Measurements from ENCODE around the gene PNPLA6.
"Not testable (repeated sequence)": the region's sequence is repeated elsewhere in the genome, so short reads cannot be mapped to it uniquely, and the experiment has no call there.

Gene PNPLA6

GRCh38 chr19:7575434-7576040 is 40.0 kb downstream of the PNPLA6 start:
- Histone ChIP-seq H3K9me3 (ENCODE audit: control insufficient read depth, insufficient read depth, low read length) (no peaks in the 10 kb centered on the region), H3K4me3 (ENCODE audit: low read length) (no peak overlapping the region), H3K36me3 (ENCODE audit: control insufficient read depth, low read length) (no peaks in the 10 kb centered on the region), H3F3A (ENCODE audit: control insufficient read depth, insufficient read depth) (no peaks in the 10 kb centered on the region), H3K79me2 (ENCODE audit: control insufficient read depth, low read length) (no peaks in the 10 kb centered on the region), H3K4me2 (ENCODE audit: low read length) (no peak overlapping the region), H3K9me2 (replicated peaks; ENCODE audit: control insufficient read depth, low read length) (no peaks in the 10 kb centered on the region), H3K27me3 (ENCODE audit: control insufficient read depth, low read length) (no peaks in the 10 kb centered on the region; the same call in 1 of the 2 replicates), H3K27ac (ENCODE audit: low read depth, low read length) (no peak overlapping the region), H3K4me1 (ENCODE audit: control insufficient read depth, low read length) (no peaks in the 10 kb centered on the region), H4K20me1 (ENCODE audit: control insufficient read depth, insufficient read depth, low read depth, low read length) (no peaks in the 10 kb centered on the region)
- no peak for TF ChIP-seq EZH2phosphoT487 (IDR thresholded peaks at IDR 0.05; ENCODE audit: borderline replicate concordance, low read length)
- TF ChIP-seq, protein P1, sequence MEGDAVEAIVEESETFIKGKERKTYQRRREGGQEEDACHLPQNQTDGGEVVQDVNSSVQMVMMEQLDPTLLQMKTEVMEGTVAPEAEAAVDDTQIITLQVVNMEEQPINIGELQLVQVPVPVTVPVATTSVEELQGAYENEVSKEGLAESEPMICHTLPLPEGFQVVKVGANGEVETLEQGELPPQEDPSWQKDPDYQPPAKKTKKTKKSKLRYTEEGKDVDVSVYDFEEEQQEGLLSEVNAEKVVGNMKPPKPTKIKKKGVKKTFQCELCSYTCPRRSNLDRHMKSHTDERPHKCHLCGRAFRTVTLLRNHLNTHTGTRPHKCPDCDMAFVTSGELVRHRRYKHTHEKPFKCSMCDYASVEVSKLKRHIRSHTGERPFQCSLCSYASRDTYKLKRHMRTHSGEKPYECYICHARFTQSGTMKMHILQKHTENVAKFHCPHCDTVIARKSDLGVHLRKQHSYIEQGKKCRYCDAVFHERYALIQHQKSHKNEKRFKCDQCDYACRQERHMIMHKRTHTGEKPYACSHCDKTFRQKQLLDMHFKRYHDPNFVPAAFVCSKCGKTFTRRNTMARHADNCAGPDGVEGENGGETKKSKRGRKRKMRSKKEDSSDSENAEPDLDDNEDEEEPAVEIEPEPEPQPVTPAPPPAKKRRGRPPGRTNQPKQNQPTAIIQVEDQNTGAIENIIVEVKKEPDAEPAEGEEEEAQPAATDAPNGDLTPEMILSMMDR (IDR thresholded peaks at IDR 0.05; ENCODE audit: low read depth, low read length, poor library complexity, severe bottlenecking) = no peak

GRCh38 chr19:7577422-7577821 is 41.9 kb downstream of the PNPLA6 start:
- not testable (repeated sequence) for H3F3A ChIP-seq (ENCODE audit: control insufficient read depth, insufficient read depth); H3K27ac ChIP-seq (ENCODE audit: low read depth, low read length); H3K9me3 ChIP-seq (ENCODE audit: control insufficient read depth, insufficient read depth, low read length); H3K79me2 ChIP-seq (ENCODE audit: control insufficient read depth, low read length); H3K4me3 ChIP-seq (ENCODE audit: low read length); H3K36me3 ChIP-seq (ENCODE audit: control insufficient read depth, low read length); H3K4me2 ChIP-seq (ENCODE audit: low read length); H3K9me2 ChIP-seq (replicated peaks; ENCODE audit: control insufficient read depth, low read length); H3K4me1 ChIP-seq (ENCODE audit: control insufficient read depth, low read length); H3K27me3 ChIP-seq (ENCODE audit: control insufficient read depth, low read length); H4K20me1 ChIP-seq (ENCODE audit: control insufficient read depth, insufficient read depth, low read depth, low read length)

- Histone ChIP-seq H3K27ac (ENCODE audit: low read depth, low read length) (no peak overlapping the region), H4K20me1 (ENCODE audit: control insufficient read depth, insufficient read depth, low read depth, low read length) (no peaks in the 10 kb centered on the region)
These were observed 42.6 kb downstream of the PNPLA6 start for GRCh38 chr19:7578127-7578526.

GRCh38 chr19:7579182-7579581 is 43.7 kb downstream of the PNPLA6 start:
- H3K27me3 ChIP-seq (ENCODE audit: control insufficient read depth, low read length) = no peaks in the 10 kb centered on the region; the same call in 1 of the 2 replicates

More at GRCh38 chr19:7578127-7578526, 42.6 kb downstream of the PNPLA6 start:
- no peaks in the 10 kb centered on the region for H3K9me3 ChIP-seq (ENCODE audit: control insufficient read depth, insufficient read depth, low read length)
- no peaks in the 10 kb centered on the region for H3K79me2 ChIP-seq (ENCODE audit: control insufficient read depth, low read length)
- H3K4me2 ChIP-seq (ENCODE audit: low read length) = no peak overlapping the region
- H3K4me1 ChIP-seq (ENCODE audit: control insufficient read depth, low read length) = no peaks in the 10 kb centered on the region
- H3K36me3 ChIP-seq (ENCODE audit: control insufficient read depth, low read length) = no peaks in the 10 kb centered on the region
- no peaks in the 10 kb centered on the region; the same call in 1 of the 2 replicates for H3K27me3 ChIP-seq (ENCODE audit: control insufficient read depth, low read length)
- H3F3A ChIP-seq (ENCODE audit: control insufficient read depth, insufficient read depth) = no peaks in the 10 kb centered on the region
- TF ChIP-seq, protein P1 (IDR thresholded peaks at IDR 0.05; ENCODE audit: low read depth, low read length, poor library complexity, severe bottlenecking) = no peak
- TF ChIP-seq EZH2phosphoT487 (IDR thresholded peaks at IDR 0.05; ENCODE audit: borderline replicate concordance, low read length) = no peak
- no peak overlapping the region for H3K4me3 ChIP-seq (ENCODE audit: low read length)
- H3K9me2 ChIP-seq (replicated peaks; ENCODE audit: control insufficient read depth, low read length) = no peaks in the 10 kb centered on the region

More at GRCh38 chr19:7579182-7579581, 43.7 kb downstream of the PNPLA6 start:
- H3K4me3 ChIP-seq (ENCODE audit: low read length) = no peak overlapping the region
- H3K4me1 ChIP-seq (ENCODE audit: control insufficient read depth, low read length) = no peaks in the 10 kb centered on the region
- H3K9me3 ChIP-seq (ENCODE audit: control insufficient read depth, insufficient read depth, low read length) = no peaks in the 10 kb centered on the region
- H3K4me2 ChIP-seq (ENCODE audit: low read length) = no peak overlapping the region
- H3K9me2 ChIP-seq (replicated peaks; ENCODE audit: control insufficient read depth, low read length) = no peaks in the 10 kb centered on the region
- no peaks in the 10 kb centered on the region for H3F3A ChIP-seq (ENCODE audit: control insufficient read depth, insufficient read depth)
- TF ChIP-seq, protein P1 (IDR thresholded peaks at IDR 0.05; ENCODE audit: low read depth, low read length, poor library complexity, severe bottlenecking) = no peak
- TF ChIP-seq EZH2phosphoT487 (IDR thresholded peaks at IDR 0.05; ENCODE audit: borderline replicate concordance, low read length) = no peak
- H3K36me3 ChIP-seq (ENCODE audit: control insufficient read depth, low read length) = no peaks in the 10 kb centered on the region
- no peaks in the 10 kb centered on the region for H3K79me2 ChIP-seq (ENCODE audit: control insufficient read depth, low read length)
- no peak overlapping the region for H3K27ac ChIP-seq (ENCODE audit: low read depth, low read length)
- no peaks in the 10 kb centered on the region for H4K20me1 ChIP-seq (ENCODE audit: control insufficient read depth, insufficient read depth, low read depth, low read length)
